Measurements from ENCODE around the gene RDH16.

The RDH16 gene

DNA sequence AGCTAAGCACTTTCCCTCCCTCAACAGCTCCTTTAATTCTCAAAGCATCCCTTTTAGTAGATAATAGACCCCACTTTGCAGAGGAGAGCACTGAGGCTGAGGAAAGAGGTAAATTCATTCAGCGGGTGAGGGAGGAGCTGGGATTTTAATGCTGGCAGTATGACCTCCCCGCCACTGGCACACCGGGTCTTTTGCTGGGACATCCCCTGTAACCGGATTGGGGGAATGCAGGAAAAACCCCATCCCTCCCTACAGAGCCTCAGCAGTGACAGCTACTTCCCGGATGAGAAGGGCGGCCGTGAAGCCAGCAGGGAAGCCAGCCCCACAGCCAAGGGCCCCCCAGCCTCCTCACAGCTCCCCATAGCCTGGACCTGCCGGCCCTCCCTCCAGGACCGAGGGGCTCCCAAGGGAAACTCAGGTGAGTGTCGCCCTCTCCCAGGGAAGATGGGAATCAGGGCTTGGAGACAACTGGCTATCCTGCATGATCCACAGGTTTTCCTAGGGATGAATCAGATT, 36.9 kb upstream of the RDH16 start:
- TF ChIP-seq, protein P1, sequence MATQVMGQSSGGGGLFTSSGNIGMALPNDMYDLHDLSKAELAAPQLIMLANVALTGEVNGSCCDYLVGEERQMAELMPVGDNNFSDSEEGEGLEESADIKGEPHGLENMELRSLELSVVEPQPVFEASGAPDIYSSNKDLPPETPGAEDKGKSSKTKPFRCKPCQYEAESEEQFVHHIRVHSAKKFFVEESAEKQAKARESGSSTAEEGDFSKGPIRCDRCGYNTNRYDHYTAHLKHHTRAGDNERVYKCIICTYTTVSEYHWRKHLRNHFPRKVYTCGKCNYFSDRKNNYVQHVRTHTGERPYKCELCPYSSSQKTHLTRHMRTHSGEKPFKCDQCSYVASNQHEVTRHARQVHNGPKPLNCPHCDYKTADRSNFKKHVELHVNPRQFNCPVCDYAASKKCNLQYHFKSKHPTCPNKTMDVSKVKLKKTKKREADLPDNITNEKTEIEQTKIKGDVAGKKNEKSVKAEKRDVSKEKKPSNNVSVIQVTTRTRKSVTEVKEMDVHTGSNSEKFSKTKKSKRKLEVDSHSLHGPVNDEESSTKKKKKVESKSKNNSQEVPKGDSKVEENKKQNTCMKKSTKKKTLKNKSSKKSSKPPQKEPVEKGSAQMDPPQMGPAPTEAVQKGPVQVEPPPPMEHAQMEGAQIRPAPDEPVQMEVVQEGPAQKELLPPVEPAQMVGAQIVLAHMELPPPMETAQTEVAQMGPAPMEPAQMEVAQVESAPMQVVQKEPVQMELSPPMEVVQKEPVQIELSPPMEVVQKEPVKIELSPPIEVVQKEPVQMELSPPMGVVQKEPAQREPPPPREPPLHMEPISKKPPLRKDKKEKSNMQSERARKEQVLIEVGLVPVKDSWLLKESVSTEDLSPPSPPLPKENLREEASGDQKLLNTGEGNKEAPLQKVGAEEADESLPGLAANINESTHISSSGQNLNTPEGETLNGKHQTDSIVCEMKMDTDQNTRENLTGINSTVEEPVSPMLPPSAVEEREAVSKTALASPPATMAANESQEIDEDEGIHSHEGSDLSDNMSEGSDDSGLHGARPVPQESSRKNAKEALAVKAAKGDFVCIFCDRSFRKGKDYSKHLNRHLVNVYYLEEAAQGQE (IDR thresholded peaks at IDR 0.05; ENCODE audit: low read depth): no peak
- TF ChIP-seq FOXM1 (IDR thresholded peaks at IDR 0.05; ENCODE audit: borderline replicate concordance, low read depth) (no peak), EGR1 (IDR thresholded peaks at IDR 0.05) (no peak), TAF1 (IDR thresholded peaks at IDR 0.05; ENCODE audit: low read depth) (no peak), EP300 (IDR thresholded peaks at IDR 0.05; ENCODE audit: borderline replicate concordance) (no peak), CREB1 (IDR thresholded peaks at IDR 0.05; ENCODE audit: low read depth) (no peak), YY1 (IDR thresholded peaks at IDR 0.05; ENCODE audit: low read depth) (no peak), TCF12 (IDR thresholded peaks at IDR 0.05; ENCODE audit: low read depth) (no peak), CEBPB (IDR thresholded peaks at IDR 0.05) (no peak), ZBTB7A (IDR thresholded peaks at IDR 0.05; ENCODE audit: low read depth) (no peak), TEAD4 (IDR thresholded peaks at IDR 0.05) (no peak), NFIC (IDR thresholded peaks at IDR 0.05) (no peak), RAD21 (IDR thresholded peaks at IDR 0.05; ENCODE audit: low read depth) (no peak)
- TF ChIP-seq, protein P2, sequence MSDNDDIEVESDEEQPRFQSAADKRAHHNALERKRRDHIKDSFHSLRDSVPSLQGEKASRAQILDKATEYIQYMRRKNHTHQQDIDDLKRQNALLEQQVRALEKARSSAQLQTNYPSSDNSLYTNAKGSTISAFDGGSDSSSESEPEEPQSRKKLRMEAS (IDR thresholded peaks at IDR 0.05): no peak
- TF ChIP-seq, protein P3, sequence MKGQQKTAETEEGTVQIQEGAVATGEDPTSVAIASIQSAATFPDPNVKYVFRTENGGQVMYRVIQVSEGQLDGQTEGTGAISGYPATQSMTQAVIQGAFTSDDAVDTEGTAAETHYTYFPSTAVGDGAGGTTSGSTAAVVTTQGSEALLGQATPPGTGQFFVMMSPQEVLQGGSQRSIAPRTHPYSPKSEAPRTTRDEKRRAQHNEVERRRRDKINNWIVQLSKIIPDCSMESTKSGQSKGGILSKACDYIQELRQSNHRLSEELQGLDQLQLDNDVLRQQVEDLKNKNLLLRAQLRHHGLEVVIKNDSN (IDR thresholded peaks at IDR 0.05): no peak

DNA sequence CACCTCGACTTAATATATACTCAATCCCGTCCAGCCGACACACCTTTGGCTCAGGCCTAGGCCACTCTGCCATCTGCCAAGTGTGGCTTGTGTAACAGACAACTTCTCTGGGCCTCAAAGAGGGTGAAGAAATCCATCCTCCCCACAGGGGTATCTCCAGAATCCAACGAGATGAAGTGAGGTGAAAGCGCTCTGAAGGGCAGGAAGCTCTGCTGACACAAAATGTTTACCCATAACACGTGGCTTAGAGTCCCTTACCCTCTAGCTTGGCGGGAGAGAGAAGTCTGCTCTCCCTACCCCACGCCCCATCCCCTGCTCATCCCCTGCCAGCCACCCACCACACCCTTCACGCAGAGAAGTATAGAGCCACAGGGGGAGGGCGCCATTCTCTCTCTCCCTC, 35.9 kb upstream of the RDH16 start:
- no peak for TF ChIP-seq TCF12 (IDR thresholded peaks at IDR 0.05; ENCODE audit: low read depth)
- TF ChIP-seq, protein P3 (IDR thresholded peaks at IDR 0.05): no peak
- TF ChIP-seq CEBPB (IDR thresholded peaks at IDR 0.05): no peak
- no peak for TF ChIP-seq EP300 (IDR thresholded peaks at IDR 0.05; ENCODE audit: borderline replicate concordance)
- no peak for TF ChIP-seq NFIC (IDR thresholded peaks at IDR 0.05)
- TF ChIP-seq FOXM1 (IDR thresholded peaks at IDR 0.05; ENCODE audit: borderline replicate concordance, low read depth): no peak
- TF ChIP-seq ZBTB7A (IDR thresholded peaks at IDR 0.05; ENCODE audit: low read depth): no peak
- TF ChIP-seq RAD21 (IDR thresholded peaks at IDR 0.05; ENCODE audit: low read depth): no peak
- TF ChIP-seq TEAD4 (IDR thresholded peaks at IDR 0.05): no peak

GRCh38 chr12:56991319-56992246, 34.2 kb upstream of the RDH16 start:
- TF ChIP-seq, protein P3 (IDR thresholded peaks at IDR 0.05): no peak
- TF ChIP-seq TAF1 (IDR thresholded peaks at IDR 0.05; ENCODE audit: low read depth) (no peak), ZBTB7A (IDR thresholded peaks at IDR 0.05; ENCODE audit: low read depth) (no peak), FOXM1 (IDR thresholded peaks at IDR 0.05; ENCODE audit: borderline replicate concordance, low read depth) (no peak), YY1 (IDR thresholded peaks at IDR 0.05; ENCODE audit: low read depth) (no peak), CEBPB (IDR thresholded peaks at IDR 0.05) (no peak), EP300 (IDR thresholded peaks at IDR 0.05; ENCODE audit: borderline replicate concordance) (no peak), TEAD4 (IDR thresholded peaks at IDR 0.05) (no peak), NFIC (IDR thresholded peaks at IDR 0.05) (no peak), RAD21 (IDR thresholded peaks at IDR 0.05; ENCODE audit: low read depth) (no peak)
- TF ChIP-seq, protein P2 (IDR thresholded peaks at IDR 0.05): no peak

GRCh38 chr12:56990648-56991318, 33.4 kb upstream of the RDH16 start:
- TF ChIP-seq CREB1 (IDR thresholded peaks at IDR 0.05; ENCODE audit: low read depth) (no peak), EGR1 (IDR thresholded peaks at IDR 0.05) (no peak), RAD21 (IDR thresholded peaks at IDR 0.05; ENCODE audit: low read depth) (no peak), ZBTB7A (IDR thresholded peaks at IDR 0.05; ENCODE audit: low read depth) (no peak), TCF12 (IDR thresholded peaks at IDR 0.05; ENCODE audit: low read depth) (no peak), TAF1 (IDR thresholded peaks at IDR 0.05; ENCODE audit: low read depth) (no peak), TEAD4 (IDR thresholded peaks at IDR 0.05) (no peak), FOXM1 (IDR thresholded peaks at IDR 0.05; ENCODE audit: borderline replicate concordance, low read depth) (no peak), NFIC (IDR thresholded peaks at IDR 0.05) (no peak), EP300 (IDR thresholded peaks at IDR 0.05; ENCODE audit: borderline replicate concordance) (no peak), CEBPB (IDR thresholded peaks at IDR 0.05) (no peak), YY1 (IDR thresholded peaks at IDR 0.05; ENCODE audit: low read depth) (no peak)
- TF ChIP-seq, protein P1 (IDR thresholded peaks at IDR 0.05; ENCODE audit: low read depth): no peak
- TF ChIP-seq, protein P2 (IDR thresholded peaks at IDR 0.05): no peak
- TF ChIP-seq, protein P3 (IDR thresholded peaks at IDR 0.05): no peak
